Progenitor cell of endocrine pancreas (in vitro differentiated cells): ENCODE measurements around the gene ZNF699. TPM values are rescaled to one million over a fixed set of nuclear protein-coding genes. Genes with fewer than 3 reads are reported as not detected.

Source experiments
- DNase-seq: peaks from one replicate; pipeline ENCODE4 v3.0.0; 2021; ENCODE audit warnings: low spot score; ENCODE audit not compliant: unreplicated experiment
- H3K27ac Mint-ChIP-seq: 2 replicates; pipeline ENCODE4 v1.8.0; 2021; ENCODE audit warnings: mild to moderate bottlenecking, moderate library complexity, mixed read lengths
- H3K27me3 Mint-ChIP-seq: 2 replicates; pipeline ENCODE4 v1.8.0; 2021; ENCODE audit warnings: mixed read lengths
- H3K36me3 Mint-ChIP-seq: 2 replicates; pipeline ENCODE4 v1.8.0; 2022; ENCODE audit warnings: mixed read lengths; ENCODE audit not compliant: insufficient read depth
- H3K4me1 Mint-ChIP-seq: 2 replicates; pipeline ENCODE4 v1.8.0; 2021; ENCODE audit warnings: low read depth, mixed read lengths
- H3K4me3 Mint-ChIP-seq: 2 replicates; pipeline ENCODE4 v1.8.0; 2021; ENCODE audit warnings: low read depth, mild to moderate bottlenecking, moderate library complexity, mixed read lengths
- H3K9me3 Mint-ChIP-seq: 2 replicates; pipeline ENCODE4 v1.8.0; 2021; ENCODE audit warnings: low read depth, mixed read lengths
- CTCF ChIP-seq: fragments of 200-600 bp; sonication (generic); IDR thresholded peaks from one replicate; pipeline ENCODE4 v1.5.0; 2021; ENCODE audit warnings: antibody characterized with exemption, mild to moderate bottlenecking; ENCODE audit not compliant: unreplicated experiment
- long read RNA-seq: library from polyadenylated mRNA; unstranded; transcript quantifications from one replicate; pipeline ENCODE4 v2.0.0, GENCODE V29; 2020
- total RNA-seq: library from RNA; stranded (reverse); gene quantifications from 2 replicates; pipeline ENCODE4 v1.2.1, GENCODE V29; 2021

ZNF699 gene
- total RNA-seq = 6.6 and 8.0 TPM in 2 replicates
- long read RNA-seq, partial matches to known transcripts = 0 of 2 reads
- long read RNA-seq, other reads (novel, unspliced or antisense) = 0 of 2 reads

- H3K4me1 Mint-ChIP-seq = peaks cover 7% of the 10 kb centered on the region
- DNase-seq = peak; percentile 95
- H3K4me3 Mint-ChIP-seq = peak within 1 kb of the TSS; percentile 96
- peak within 1 kb of the TSS; percentile 98 for H3K27ac Mint-ChIP-seq
- H3K9me3 Mint-ChIP-seq = peaks cover 4% of the 10 kb centered on the region
- no peak for TF ChIP-seq CTCF
- H3K27me3 Mint-ChIP-seq = no peaks in the 10 kb centered on the region
- H3K36me3 Mint-ChIP-seq = peaks cover 11% of the 10 kb centered on the region
Measured at GRCh38 chr19:9309139-9309973, at the start of gene ZNF699. Gene ZNF699 (minus strand): TSS chr19:9309838. CDS start chr19:9305119, 4,719 bp downstream.

GRCh38 chr19:9354651-9355050, 45.0 kb upstream of the ZNF699 start:
- no peak overlapping the region for H3K4me3 Mint-ChIP-seq
- DNase-seq = no peak
- no peak for TF ChIP-seq CTCF
- no peaks in the 10 kb centered on the region for H3K4me1 Mint-ChIP-seq
- no peak overlapping the region for H3K27ac Mint-ChIP-seq
- peaks cover 44% of the 10 kb centered on the region for H3K9me3 Mint-ChIP-seq
- peaks cover 69% of the 10 kb centered on the region for H3K36me3 Mint-ChIP-seq
- H3K27me3 Mint-ChIP-seq = no peaks in the 10 kb centered on the region

GRCh38 chr19:9353011-9353410, 43.4 kb upstream of the ZNF699 start:
- TF ChIP-seq CTCF = no peak
- Mint-ChIP-seq H3K4me1 (no peaks in the 10 kb centered on the region), H3K9me3 (peaks cover 48% of the 10 kb centered on the region), H3K36me3 (peaks cover 73% of the 10 kb centered on the region), H3K27me3 (no peaks in the 10 kb centered on the region), H3K4me3 (no peak overlapping the region), H3K27ac (no peak overlapping the region)
- DNase-seq = no peak

GRCh38 chr19:9352505-9352904, 42.9 kb upstream of the ZNF699 start:
- Mint-ChIP-seq H3K4me1 (no peaks in the 10 kb centered on the region), H3K27ac (no peak overlapping the region), H3K4me3 (no peak overlapping the region), H3K9me3 (peaks cover 46% of the 10 kb centered on the region), H3K27me3 (no peaks in the 10 kb centered on the region), H3K36me3 (peaks cover 72% of the 10 kb centered on the region)
- no peak for TF ChIP-seq CTCF
- no peak for DNase-seq

GRCh38 chr19:9348671-9349070, 39.0 kb upstream of the ZNF699 start:
- DNase-seq = no peak
- H3K27me3 Mint-ChIP-seq = no peaks in the 10 kb centered on the region
- H3K4me1 Mint-ChIP-seq = no peaks in the 10 kb centered on the region
- no peak overlapping the region for H3K4me3 Mint-ChIP-seq
- H3K36me3 Mint-ChIP-seq = peaks cover 72% of the 10 kb centered on the region
- TF ChIP-seq CTCF = no peak
- H3K27ac Mint-ChIP-seq = no peak overlapping the region
- peaks cover 55% of the 10 kb centered on the region for H3K9me3 Mint-ChIP-seq
